GM19324 (cell line): Measurements from ENCODE around the gene BDNF.

ENCODE experiments used
- ATAC-seq: cut with Tn5 transposase; IDR thresholded peaks from one replicate; pipeline ENCODE4 v1.9.1; 2021; ENCODE audit warnings: mild to moderate bottlenecking, moderate library complexity; ENCODE audit not compliant: unreplicated experiment, low FRiP score

BDNF gene

DNA sequence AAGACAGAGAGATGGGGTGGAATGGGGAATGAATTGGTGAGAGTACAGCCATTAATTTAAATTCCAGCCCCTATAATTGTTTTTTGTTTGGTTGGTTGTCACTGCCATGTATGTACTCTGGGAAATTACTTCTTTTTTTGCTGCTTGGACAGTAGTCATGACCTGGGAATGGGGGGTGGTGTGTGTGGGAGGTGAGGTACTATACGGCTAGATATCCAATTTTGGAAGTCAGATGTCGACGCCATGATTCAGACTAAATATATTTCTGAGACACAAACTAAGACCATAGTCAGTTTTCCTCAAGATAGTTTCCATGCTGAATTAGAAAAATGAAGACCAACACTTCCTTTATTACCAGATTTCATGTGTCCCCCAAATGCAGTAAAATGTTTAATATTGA is 7.4 kb upstream of the BDNF start:
- no peak for ATAC-seq

DNA sequence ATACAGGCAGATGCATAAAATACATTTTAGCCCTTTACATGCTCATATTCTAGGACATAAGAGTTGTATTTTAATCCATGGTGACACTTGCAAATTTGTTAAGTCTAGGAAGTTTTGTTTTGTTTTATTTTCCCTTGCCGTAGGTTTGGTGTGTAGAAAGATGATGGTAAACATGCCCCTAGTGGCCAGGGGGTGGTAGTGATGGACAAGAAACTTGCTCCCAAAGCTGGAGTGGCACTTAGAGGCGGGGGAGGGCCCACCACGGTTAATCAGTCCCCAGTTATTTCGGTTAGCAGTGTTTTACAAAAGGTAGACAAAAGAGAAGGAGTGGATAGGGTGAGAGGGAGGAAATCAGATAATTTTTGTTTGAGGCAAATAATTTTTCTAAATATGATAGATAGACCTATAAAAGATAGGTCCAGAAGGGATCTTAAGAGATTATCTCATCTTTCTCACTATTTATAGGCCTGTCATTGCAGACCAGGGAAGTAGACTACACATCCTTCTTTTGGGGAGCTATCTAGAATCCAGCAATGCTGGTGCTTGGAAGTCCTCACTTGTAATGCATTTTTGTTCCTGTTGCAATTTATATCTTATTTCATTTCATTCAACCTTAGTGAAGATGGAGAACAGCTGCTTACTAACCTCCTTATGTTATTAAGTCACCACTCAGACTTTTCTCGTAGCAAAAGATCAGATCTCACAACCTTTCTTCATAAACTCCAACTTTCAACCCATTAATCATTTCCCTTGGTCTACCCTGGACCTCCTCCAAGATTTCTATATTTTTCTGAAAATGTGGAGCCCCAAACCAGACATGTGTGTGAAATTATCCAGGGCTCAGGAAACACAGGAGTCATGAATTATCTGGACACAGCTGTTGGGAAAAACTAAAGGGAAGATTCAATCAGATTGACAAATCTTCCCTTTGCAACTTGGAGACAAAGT is 5.9 kb upstream of the BDNF start:
- peak; percentile 62 for ATAC-seq

DNA sequence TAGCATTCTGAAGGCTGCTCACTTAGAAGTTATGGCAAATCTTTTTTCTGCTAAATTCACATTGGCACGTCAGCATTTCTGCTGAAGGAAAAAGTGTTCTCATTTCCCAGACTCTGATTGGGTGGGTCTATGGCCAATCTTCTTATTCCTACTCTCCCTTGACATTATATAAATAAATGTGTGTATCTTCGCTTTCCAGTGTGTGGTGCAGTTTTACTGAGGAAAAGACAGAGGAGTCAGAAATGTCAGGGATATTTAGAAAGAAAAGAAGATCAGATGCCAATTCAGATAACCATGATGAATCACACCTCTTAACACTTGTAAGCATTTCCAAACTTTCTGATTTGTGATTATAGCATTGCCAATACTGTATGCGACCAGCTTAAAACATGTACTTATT is 3.2 kb upstream of the BDNF start:
- no peak for ATAC-seq

GRCh38 chr11:27702811-27703210 is 2.6 kb upstream of the BDNF start:
- no peak for ATAC-seq

- ATAC-seq, result peak; percentile 37
These were observed 1.3 kb upstream of the BDNF start for GRCh38 chr11:27701355-27702105.

GRCh38 chr11:27699926-27700350 is 317 bp downstream of the BDNF start:
- peak; percentile 12 for ATAC-seq

DNA sequence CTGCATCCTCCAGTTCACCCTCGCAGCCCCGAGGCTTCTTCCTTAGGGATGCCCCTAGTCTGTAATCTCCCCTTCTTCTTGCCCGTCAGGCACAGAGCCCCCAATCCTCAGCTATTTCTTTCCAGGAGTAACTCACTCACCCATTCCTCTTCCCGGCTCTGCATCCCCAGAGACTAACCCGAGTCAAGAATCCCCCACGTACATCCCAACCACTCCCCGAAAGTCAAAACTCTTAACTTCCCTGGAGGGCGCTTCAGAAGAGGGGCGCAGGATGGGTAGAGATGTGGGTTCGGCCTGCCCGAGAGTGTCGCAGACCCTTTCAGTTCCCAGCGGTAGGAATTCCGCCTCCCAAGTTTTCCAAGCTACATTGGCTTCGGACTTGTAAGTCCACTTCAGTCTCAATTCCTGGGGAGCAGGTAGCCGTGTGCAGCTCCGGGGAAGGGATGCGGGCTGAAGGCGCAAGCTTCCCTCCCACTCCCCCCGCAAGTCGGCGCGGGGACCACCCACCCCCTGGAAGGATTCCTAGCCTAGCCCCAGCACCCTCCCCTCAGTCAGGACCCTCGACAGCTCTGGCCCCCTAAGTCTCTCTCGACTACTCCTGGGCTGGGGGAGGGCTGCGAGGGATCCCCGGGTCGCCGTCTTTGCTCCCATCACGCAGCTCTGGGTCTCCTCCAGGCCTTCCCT is 871 bp downstream of the BDNF start:
- ATAC-seq, result no peak

DNA sequence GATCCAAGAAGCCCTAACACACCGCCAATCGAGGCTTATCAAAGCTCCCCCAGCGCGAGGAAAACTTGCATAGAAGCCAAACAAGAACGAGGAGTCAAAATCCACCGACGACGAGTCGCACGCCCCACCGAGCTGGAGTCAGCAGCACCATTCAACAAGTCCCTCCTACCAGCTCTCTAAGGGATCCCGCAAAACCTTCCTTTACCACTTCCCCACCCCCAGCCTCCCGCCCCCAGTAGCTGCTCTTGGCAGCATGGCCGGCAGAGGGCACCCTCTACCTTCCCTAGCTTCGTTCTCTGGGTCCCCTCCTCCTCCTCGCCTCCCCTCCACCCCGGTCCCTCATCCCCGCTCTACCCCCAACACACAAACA is 1.4 kb downstream of the BDNF start:
- peak; percentile 56 for ATAC-seq

- no peak for ATAC-seq
These were observed 2.5 kb downstream of the BDNF start for GRCh38 chr11:27697679-27698275.

- ATAC-seq, result no peak
These were observed 3.3 kb downstream of the BDNF start for GRCh38 chr11:27696961-27697360.

DNA sequence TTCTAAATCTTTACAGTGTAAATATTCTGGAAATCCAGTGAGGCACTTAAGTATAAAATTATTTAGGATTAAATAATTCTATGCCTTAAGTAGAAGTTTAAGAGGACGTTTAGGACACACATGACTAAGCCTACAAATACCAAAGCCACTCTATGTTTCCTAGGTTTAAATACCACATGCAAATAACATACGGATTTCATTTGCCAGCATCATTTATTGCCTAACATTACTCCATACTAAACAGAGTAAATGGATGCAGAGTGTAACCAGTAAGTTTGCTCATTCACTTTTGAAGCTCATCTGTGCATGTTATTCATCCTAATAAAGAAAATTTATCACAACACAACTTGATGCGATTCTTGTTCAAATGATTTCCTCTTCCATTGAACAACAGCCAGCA is 4.1 kb downstream of the BDNF start:
- ATAC-seq, result no peak

GRCh38 chr11:27694992-27695391 is 5.3 kb downstream of the BDNF start:
- ATAC-seq, result no peak

- ATAC-seq, result no peak
These were observed 6.9 kb downstream of the BDNF start for GRCh38 chr11:27693398-27693797.

- ATAC-seq, result no peak
These were observed 7.5 kb downstream of the BDNF start for GRCh38 chr11:27692781-27693180.

GRCh38 chr11:27688076-27688475 is 12.2 kb downstream of the BDNF start:
- no peak for ATAC-seq

- no peak for ATAC-seq
These were observed 18.6 kb downstream of the BDNF start for GRCh38 chr11:27681664-27682063.

DNA sequence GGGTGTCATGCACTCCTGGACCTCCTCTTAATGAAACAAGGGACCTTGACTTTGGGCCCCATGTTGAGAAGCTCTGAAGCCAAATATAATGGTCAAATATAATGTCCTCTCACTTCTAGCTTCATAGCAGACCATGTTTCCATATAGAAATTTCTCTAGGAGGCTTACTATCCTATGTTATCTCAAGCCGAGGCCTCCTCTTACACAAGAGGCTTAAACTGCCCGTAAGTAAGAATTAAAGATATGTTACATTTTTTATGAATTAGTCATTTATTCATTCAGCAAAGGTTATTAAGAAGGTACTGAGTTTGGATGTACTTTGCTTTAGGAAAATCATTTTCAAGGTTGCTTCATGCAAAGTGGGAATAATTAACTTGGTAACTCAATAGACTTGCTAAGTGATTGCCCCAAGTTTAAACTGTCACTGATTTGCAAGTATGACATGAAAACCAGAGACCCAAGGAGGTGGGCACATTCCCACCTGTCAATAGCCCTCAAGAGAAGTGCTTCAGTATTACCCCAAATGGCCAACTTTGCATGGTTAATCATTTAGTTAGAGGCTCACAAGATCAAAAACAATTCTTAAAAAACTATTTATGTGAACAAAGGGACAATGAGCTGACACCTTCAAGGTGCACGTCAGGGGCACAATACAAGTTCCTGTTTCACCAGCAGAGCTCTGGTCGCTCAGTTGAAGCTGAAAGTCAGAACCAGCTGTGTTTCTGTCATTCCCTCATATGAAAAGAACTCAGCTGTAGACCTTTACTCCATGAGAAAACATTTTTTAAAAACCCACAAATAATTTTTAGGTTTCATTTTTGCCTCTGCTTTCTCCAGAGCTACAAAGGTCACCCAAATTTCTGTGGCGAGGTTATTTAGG is 20.9 kb downstream of the BDNF start:
- ATAC-seq, result peak; percentile 92

DNA sequence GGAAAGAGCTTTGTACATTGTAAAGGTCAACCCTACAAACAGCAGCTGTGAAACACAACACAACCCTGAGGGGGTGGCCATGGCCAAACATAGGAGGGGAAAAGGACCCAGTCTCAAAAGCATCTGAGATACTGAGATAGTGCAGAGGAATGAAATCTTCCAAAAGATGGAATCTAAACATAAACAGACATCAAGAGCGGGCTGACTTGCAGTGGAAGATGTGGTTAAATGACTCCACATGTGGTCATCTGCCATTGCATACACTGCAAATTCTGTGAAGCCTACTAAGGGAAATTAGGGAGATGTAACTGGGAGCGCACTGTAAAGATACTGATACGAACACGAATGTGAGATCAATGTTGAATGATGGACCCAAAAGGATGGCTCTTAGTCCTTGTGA is 22.0 kb downstream of the BDNF start:
- ATAC-seq, result no peak

GRCh38 chr11:27677108-27677507 is 23.1 kb downstream of the BDNF start:
- ATAC-seq, result no peak
